Measurements from ENCODE around the gene CCDC170.

Gene CCDC170

DNA sequence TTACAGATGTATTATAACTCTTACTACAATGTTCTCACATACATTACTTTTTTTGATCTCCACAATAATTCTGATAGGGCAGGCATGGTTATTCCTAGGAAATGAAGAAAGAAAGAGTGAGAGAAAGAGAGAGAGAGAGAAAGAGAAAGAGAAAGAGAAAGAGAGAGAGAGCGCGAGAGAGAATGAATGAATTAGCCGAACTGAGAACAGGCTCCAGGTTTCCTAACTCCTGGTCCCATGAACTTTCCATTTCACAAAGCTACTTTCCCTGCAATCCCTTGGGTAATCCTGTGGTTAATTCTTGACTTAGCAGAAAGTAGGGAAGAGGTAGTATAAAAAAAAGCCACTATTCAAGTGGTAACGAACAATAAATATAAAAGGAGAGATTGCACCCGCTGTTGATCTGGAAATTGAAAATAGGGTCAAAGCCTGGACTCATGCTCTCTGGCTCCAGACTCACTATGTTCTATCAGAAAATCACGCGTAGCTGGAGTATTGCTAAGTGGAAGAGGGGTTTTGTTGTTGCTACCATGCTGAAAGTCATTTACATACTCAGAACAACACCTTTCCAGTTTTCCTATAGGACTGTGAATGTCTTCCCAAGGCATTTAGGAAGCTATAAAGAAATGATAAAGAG lies 131.2 kb downstream of the CCDC170 start:
- no peak overlapping the region for H3K27ac ChIP-seq (ENCODE audit: low read length)
- no peaks in the 10 kb centered on the region for H3K27me3 ChIP-seq (ENCODE audit: control insufficient read depth, insufficient read depth, low read length)
- H3K36me3 ChIP-seq (ENCODE audit: control insufficient read depth, low read depth, low read length), result no peaks in the 10 kb centered on the region
- peaks cover 20% of the 10 kb centered on the region for H3K4me1 ChIP-seq (ENCODE audit: control insufficient read depth, low read depth, low read length)
- no peaks in the 10 kb centered on the region for H3K9me3 ChIP-seq (ENCODE audit: control insufficient read depth, low read depth, low read length)
- no peak overlapping the region for H3K4me3 ChIP-seq (ENCODE audit: low read length)
- H3K9ac ChIP-seq (ENCODE audit: low read length), result no peak overlapping the region

DNA sequence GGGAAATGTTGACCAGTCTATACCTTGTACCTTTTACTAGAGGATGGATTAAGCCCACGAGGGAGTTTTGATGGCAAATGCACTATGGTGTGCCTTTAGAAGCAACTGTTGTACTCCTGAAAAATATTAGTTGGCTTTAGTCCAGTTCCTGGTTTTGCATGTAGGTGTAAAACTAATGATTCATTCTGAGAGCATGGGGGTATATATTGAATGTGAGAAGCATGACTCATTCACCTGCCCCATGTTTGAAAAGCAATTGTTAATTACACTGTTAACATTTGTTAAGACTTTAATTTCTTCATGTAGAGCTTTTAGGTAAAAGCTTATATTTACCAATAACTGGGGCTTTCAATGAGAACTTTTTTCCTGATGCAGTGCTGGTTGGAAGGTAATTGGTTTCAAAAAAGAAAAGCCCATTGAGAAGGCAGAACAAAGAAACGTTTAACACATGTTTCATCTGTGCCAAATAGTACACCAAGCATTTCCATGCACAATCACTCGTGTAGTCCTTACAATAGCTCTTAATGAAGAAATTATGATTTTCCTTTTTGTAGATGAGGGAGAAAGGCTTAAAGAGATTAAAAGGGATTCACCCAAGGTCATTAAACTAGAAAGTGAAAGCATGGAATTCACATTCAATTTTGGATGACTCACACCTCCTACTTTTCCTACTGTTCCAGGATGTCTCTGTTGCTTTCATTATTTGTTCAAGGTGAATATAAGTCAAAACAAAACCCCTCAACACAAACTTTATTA lies 134.1 kb downstream of the CCDC170 start:
- no peak overlapping the region for H3K4me3 ChIP-seq (ENCODE audit: low read length)
- H3K9ac ChIP-seq (ENCODE audit: low read length), result no peak overlapping the region
- peaks cover 16% of the 10 kb centered on the region for H3K4me1 ChIP-seq (ENCODE audit: control insufficient read depth, low read depth, low read length)
- no peaks in the 10 kb centered on the region for H3K9me3 ChIP-seq (ENCODE audit: control insufficient read depth, low read depth, low read length)
- no peaks in the 10 kb centered on the region for H3K36me3 ChIP-seq (ENCODE audit: control insufficient read depth, low read depth, low read length)
- no peak overlapping the region for H3K27ac ChIP-seq (ENCODE audit: low read length)
- H3K27me3 ChIP-seq (ENCODE audit: control insufficient read depth, insufficient read depth, low read length), result no peaks in the 10 kb centered on the region

DNA sequence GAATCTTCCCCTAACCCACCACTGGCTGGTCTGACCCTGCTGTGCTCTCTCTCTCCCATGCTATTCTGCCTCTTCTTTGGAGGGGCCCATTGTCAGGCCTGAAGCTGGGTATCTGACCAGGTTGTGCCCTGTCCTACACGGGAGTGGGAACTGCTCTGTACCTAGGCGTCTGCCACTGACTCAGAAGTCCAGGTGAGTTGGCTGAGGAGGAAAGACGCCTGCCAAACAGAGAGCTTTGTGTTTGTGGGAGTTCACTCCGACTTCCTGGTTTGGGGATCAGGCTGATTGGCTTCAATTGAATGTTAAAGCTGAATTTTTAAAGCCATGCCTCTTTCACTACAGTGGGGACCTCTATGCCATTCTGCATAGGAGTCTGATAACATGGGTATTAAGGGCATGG lies 136.0 kb downstream of the CCDC170 start:
- Histone ChIP-seq H3K9ac (ENCODE audit: low read length) (no peak overlapping the region), H3K9me3 (ENCODE audit: control insufficient read depth, low read depth, low read length) (no peaks in the 10 kb centered on the region), H3K27me3 (ENCODE audit: control insufficient read depth, insufficient read depth, low read length) (no peaks in the 10 kb centered on the region), H3K4me1 (ENCODE audit: control insufficient read depth, low read depth, low read length) (peaks cover 16% of the 10 kb centered on the region), H3K27ac (ENCODE audit: low read length) (no peak overlapping the region), H3K4me3 (ENCODE audit: low read length) (no peak overlapping the region), H3K36me3 (ENCODE audit: control insufficient read depth, low read depth, low read length) (no peaks in the 10 kb centered on the region)

DNA sequence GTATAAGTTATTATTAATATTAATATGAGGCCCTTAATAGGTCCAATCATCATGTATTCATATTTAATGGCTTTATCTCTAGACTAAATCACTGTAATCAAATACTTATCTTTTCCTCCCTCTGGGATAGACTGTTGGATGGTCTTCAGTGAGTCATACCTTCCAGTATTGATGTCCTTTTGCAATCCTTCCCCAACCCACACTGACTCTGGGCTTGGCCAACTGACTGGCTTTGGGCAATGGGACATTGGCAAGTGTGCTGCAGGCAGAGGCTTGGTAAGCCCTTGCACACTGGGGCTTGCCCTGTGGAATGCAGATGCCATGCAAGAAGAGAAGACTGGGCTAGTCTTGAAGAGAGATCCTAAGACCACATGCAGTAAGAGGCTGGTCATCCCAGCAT lies 136.6 kb downstream of the CCDC170 start:
- Histone ChIP-seq H3K36me3 (ENCODE audit: control insufficient read depth, low read depth, low read length) (no peaks in the 10 kb centered on the region), H3K27me3 (ENCODE audit: control insufficient read depth, insufficient read depth, low read length) (no peaks in the 10 kb centered on the region), H3K4me1 (ENCODE audit: control insufficient read depth, low read depth, low read length) (peaks cover 16% of the 10 kb centered on the region), H3K9me3 (ENCODE audit: control insufficient read depth, low read depth, low read length) (no peaks in the 10 kb centered on the region), H3K9ac (ENCODE audit: low read length) (no peak overlapping the region), H3K4me3 (ENCODE audit: low read length) (no peak overlapping the region), H3K27ac (ENCODE audit: low read length) (no peak overlapping the region)

DNA sequence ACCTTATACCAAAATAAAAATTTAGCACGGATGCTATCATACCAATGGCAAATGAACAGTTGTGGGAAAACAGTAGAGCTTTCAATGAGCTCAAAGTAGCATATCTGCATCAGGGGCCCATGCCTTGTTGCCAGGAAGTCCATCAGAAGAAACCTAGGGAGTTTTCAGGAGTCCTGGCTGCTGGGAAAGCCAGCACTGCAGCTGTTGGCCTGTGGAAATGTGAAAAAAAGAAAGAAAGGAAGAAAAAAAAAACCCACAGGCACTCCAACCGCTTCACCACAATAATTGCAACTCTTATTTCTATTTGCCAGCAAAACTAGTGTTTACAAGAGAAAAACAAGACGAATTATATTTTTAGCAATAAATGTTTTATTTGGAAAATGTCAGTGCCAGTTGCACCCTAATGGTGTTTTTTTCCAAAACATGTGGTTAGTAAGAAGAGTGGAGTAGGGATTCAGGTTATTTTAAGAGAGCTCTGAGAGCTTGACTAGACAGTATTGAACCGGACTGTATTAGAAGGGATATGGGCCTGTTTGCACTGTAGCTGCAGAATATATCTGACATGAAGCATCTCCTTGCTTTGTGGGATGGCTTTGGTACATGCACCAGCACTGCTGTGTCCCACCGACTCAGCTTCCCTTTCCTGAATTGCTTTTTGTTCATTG lies 137.3 kb downstream of the CCDC170 start:
- H3K27ac ChIP-seq (ENCODE audit: low read length), result no peak overlapping the region
- H3K4me3 ChIP-seq (ENCODE audit: low read length), result no peak overlapping the region
- H3K36me3 ChIP-seq (ENCODE audit: control insufficient read depth, low read depth, low read length), result no peaks in the 10 kb centered on the region
- no peaks in the 10 kb centered on the region for H3K9me3 ChIP-seq (ENCODE audit: control insufficient read depth, low read depth, low read length)
- H3K9ac ChIP-seq (ENCODE audit: low read length), result no peak overlapping the region
- H3K4me1 ChIP-seq (ENCODE audit: control insufficient read depth, low read depth, low read length), result peaks cover 16% of the 10 kb centered on the region
- H3K27me3 ChIP-seq (ENCODE audit: control insufficient read depth, insufficient read depth, low read length), result no peaks in the 10 kb centered on the region

DNA sequence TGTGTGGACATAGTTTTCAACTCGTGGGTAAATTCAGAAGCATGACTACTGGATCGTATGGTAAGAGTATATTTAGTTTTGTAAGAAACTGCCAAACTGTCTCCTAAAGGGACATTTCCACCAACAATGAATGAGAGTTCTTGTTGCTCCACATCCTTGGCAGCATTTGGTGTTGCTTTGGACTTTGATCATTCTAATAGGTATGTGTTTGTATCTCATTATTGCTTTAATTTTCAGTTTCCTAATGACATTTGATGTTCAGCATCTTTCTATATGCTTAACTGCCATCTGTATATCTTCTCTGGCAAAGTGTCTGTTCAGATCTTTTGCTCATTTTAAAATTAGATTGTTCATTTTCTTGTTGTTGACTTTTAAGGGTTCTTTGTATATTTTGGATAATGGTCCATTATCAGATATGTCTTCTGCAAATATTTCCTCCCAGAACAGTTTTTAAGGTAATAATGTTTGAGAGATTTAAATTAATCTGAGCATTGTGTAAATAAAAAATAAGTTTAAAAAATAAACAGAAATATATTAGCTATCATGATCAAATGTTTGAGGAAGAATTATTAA lies 138.7 kb downstream of the CCDC170 start:
- H3K4me3 ChIP-seq (ENCODE audit: low read length), result no peak overlapping the region
- no peaks in the 10 kb centered on the region for H3K36me3 ChIP-seq (ENCODE audit: control insufficient read depth, low read depth, low read length)
- H3K27ac ChIP-seq (ENCODE audit: low read length), result no peak overlapping the region
- H3K9me3 ChIP-seq (ENCODE audit: control insufficient read depth, low read depth, low read length), result no peaks in the 10 kb centered on the region
- H3K27me3 ChIP-seq (ENCODE audit: control insufficient read depth, insufficient read depth, low read length), result no peaks in the 10 kb centered on the region
- no peak overlapping the region for H3K9ac ChIP-seq (ENCODE audit: low read length)
- H3K4me1 ChIP-seq (ENCODE audit: control insufficient read depth, low read depth, low read length), result peaks cover 16% of the 10 kb centered on the region

DNA sequence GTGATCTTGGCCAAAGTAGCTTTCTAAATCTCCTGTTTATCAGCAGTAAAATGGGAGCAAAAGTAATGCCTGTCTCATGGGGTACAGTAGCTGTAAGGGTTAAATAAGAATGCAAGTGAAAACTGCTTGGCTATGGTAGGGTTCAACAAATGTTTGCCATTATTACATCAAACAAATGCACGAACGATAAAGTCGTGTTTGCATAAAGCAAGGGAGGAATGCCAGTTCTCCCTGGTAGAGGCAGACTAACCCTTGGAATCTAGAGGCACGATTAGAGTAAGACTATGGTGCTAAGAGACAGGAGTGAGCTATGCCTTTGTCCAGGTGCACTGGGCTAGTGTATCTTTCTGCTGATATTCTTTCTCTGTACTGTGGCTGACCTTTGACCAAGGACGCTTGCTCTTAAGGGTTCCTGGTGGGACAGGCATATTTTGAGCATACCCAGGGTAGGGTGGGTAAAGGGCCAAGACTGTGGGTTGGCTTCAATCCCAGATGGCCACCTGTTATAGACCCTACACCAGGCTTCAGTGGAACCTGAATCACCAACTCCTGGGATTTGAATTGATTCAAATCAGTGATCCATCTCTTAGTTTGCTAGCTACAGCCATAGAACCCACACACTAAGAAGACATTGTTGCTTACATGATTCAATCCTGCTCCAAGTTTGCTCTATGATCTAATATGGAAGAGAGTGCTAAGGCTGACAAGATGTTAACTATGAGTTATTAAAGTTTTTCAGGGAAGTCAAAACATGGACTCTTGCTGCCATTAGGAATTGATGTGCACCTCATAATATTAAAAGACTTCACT lies 139.9 kb downstream of the CCDC170 start:
- no peaks in the 10 kb centered on the region for H3K27me3 ChIP-seq (ENCODE audit: control insufficient read depth, insufficient read depth, low read length)
- H3K36me3 ChIP-seq (ENCODE audit: control insufficient read depth, low read depth, low read length), result no peaks in the 10 kb centered on the region
- no peaks in the 10 kb centered on the region for H3K9me3 ChIP-seq (ENCODE audit: control insufficient read depth, low read depth, low read length)
- no peak overlapping the region for H3K9ac ChIP-seq (ENCODE audit: low read length)
- H3K4me3 ChIP-seq (ENCODE audit: low read length), result no peak overlapping the region
- peaks cover 6% of the 10 kb centered on the region for H3K4me1 ChIP-seq (ENCODE audit: control insufficient read depth, low read depth, low read length)
- no peak overlapping the region for H3K27ac ChIP-seq (ENCODE audit: low read length)

DNA sequence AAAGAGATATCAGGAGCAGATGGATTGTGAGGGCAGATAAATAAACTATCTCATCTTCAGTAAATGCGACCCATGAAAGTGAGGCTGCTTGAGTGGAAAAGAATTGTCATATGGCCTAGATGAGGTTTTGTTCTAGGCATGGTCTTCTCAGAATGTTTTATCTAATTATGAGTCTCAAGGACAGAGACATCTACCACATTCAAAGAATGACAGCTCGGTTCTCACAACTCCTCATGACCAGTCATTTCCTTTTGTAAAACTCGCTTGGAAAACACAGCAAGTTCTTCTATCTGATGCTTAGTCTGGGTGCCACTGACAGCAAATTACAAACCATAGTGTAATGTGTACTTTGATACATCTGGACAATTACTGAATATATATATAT lies 140.5 kb downstream of the CCDC170 start:
- no peak overlapping the region for H3K27ac ChIP-seq (ENCODE audit: low read length)
- no peaks in the 10 kb centered on the region for H3K9me3 ChIP-seq (ENCODE audit: control insufficient read depth, low read depth, low read length)
- H3K27me3 ChIP-seq (ENCODE audit: control insufficient read depth, insufficient read depth, low read length), result no peaks in the 10 kb centered on the region
- H3K4me1 ChIP-seq (ENCODE audit: control insufficient read depth, low read depth, low read length), result peaks cover 4% of the 10 kb centered on the region
- H3K36me3 ChIP-seq (ENCODE audit: control insufficient read depth, low read depth, low read length), result no peaks in the 10 kb centered on the region
- H3K4me3 ChIP-seq (ENCODE audit: low read length), result no peak overlapping the region
- no peak overlapping the region for H3K9ac ChIP-seq (ENCODE audit: low read length)

DNA sequence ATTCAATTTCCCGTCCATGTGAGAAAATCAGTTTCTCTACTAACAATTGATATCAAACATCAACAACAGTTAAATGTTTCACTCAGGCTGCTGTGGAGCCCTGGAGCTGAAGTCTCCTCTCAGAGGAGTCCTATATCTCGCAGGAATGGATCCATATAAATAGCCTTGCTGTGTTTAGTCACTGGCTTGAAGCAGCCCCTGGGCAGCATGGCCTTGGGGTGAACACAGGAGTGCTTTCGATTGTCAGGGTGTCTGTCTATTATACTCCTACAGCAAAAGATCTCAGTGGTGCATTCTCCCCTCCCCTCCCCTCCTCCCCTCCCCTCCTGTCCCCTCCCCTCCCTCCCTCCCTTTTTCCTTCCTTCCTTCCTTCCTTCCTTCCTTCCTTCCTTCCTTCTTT lies 141.9 kb downstream of the CCDC170 start:
- H3K4me3 ChIP-seq (ENCODE audit: low read length), result no peak overlapping the region
- peaks cover 2% of the 10 kb centered on the region for H3K9me3 ChIP-seq (ENCODE audit: control insufficient read depth, low read depth, low read length)
- no peaks in the 10 kb centered on the region for H3K36me3 ChIP-seq (ENCODE audit: control insufficient read depth, low read depth, low read length)
- no peak overlapping the region for H3K27ac ChIP-seq (ENCODE audit: low read length)
- no peaks in the 10 kb centered on the region for H3K27me3 ChIP-seq (ENCODE audit: control insufficient read depth, insufficient read depth, low read length)
- no peaks in the 10 kb centered on the region for H3K4me1 ChIP-seq (ENCODE audit: control insufficient read depth, low read depth, low read length)
- H3K9ac ChIP-seq (ENCODE audit: low read length), result no peak overlapping the region

DNA sequence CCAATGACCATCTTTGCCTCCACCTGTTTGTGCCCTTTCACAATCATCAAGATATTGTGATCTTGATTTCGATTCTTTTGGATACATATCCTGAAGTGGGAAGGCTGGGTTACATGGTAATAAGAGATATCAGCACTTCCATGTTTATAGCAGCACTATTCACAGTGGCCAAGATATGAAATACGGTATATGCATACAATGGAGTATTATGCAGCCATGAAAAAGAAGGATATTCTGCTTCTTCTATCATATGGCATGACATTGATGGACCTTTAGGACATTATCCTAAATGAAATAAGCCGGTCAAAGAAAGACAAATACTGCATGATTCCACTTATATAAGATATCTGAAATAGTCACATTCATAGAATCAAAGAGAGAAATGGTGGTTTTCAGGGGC lies 144.0 kb downstream of the CCDC170 start:
- Histone ChIP-seq H3K9ac (ENCODE audit: low read length) (no peak overlapping the region), H3K4me1 (ENCODE audit: control insufficient read depth, low read depth, low read length) (no peaks in the 10 kb centered on the region), H3K27ac (ENCODE audit: low read length) (no peak overlapping the region), H3K4me3 (ENCODE audit: low read length) (no peak overlapping the region), H3K9me3 (ENCODE audit: control insufficient read depth, low read depth, low read length) (peaks cover 2% of the 10 kb centered on the region), H3K36me3 (ENCODE audit: control insufficient read depth, low read depth, low read length) (no peaks in the 10 kb centered on the region), H3K27me3 (ENCODE audit: control insufficient read depth, insufficient read depth, low read length) (no peaks in the 10 kb centered on the region)

DNA sequence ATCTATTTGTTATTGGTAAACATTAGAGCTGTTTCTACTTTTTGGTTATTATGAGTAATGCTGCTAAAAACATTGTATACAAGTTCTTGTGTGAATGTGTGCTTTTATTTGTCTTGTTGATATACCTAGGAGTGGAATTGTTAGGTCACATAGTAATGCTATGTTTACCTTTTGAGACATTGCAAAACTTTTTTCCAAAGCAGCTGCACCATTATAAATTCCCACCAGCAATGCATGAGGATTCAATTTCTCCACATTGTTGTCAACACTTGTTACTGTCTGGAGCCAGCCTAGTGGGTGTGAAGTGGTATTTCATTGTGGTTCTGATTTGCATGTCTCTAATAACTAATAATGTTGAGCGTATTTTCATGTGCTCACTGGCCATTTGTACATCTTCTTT lies 145.9 kb downstream of the CCDC170 start:
- Histone ChIP-seq H3K27ac (ENCODE audit: low read length) (no peak overlapping the region), H3K4me3 (ENCODE audit: low read length) (no peak overlapping the region), H3K36me3 (ENCODE audit: control insufficient read depth, low read depth, low read length) (no peaks in the 10 kb centered on the region), H3K27me3 (ENCODE audit: control insufficient read depth, insufficient read depth, low read length) (no peaks in the 10 kb centered on the region), H3K9ac (ENCODE audit: low read length) (no peak overlapping the region), H3K9me3 (ENCODE audit: control insufficient read depth, low read depth, low read length) (peaks cover 2% of the 10 kb centered on the region), H3K4me1 (ENCODE audit: control insufficient read depth, low read depth, low read length) (no peaks in the 10 kb centered on the region)
